GM21619 (cell line): Measurements from ENCODE around the gene FKBP6.
"Not testable (repeated sequence)": the region's sequence is repeated elsewhere in the genome, so short reads cannot be mapped to it uniquely, and the experiment has no call there.

Experiments used
- ATAC-seq: cut with Tn5 transposase; IDR thresholded peaks from one replicate; pipeline ENCODE4 v1.9.1; 2021; ENCODE audit not compliant: unreplicated experiment

FKBP6 gene

DNA sequence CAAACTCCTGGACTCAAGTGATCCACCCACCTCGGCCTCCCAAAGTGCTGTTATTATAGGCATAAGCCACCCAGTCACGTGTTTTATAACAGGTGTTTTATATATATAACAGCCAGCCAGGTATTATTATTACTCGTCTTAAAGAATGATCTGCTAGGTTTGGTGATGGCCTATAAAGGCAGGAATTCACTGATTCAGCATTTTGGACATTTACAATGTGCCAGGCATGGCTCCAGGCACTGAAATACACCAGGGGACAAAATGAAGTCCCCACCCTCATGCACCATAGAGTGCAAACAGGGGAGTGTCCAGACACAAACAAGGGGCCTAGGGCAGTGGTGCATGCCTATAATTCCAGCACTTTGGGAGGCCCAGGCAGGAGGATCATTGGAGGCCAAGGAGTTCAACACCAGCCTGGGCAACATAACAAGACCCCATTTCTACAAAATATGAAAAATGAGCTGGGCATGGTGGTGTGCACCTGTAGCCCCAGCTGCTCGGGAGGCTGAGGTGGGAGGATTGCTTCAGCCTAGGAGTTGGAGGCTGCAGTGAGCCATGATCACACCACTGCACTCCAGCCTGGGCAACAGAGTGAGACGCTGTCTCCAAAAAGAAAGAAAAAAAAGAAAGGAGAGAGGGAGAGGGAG, 4.4 kb upstream of the FKBP6 start:
- ATAC-seq, result not testable (repeated sequence)

DNA sequence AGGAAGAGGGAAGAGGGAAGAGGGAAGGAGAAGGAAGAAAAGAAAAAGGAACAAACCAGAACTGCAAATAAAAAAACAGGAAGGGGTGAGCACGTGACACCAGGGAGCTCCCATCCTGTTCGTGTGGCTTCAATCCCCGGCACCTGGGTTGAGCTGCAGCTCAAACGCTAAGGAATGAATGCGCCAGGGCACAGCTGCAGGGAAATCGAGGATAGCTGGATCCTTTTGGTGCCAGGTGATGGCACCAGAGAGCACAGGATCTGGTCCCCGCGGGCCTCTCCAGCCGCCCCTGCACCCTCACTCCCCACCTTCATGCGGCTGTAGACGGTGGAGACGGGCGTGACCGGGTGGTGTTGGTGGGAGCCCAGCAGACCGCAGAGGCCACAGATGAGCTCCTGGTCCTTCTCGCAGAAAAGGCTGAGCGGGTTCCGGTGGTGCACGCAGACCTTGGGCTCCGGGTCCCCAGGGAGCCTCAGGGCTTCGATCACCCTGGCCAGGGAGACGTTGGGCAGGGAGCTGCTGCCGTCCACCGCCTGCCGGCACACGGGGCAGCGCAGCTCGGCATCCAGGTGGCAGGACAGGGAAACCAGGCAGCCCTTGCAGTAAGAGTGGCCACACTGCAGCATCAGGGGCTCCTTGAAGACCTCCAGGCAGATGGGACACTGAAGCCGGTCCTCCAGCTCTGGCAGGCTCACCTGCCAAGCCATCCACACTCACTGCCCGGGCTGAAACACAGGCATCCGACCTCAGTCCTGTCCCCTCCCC, 3.7 kb upstream of the FKBP6 start:
- not testable (repeated sequence) for ATAC-seq

DNA sequence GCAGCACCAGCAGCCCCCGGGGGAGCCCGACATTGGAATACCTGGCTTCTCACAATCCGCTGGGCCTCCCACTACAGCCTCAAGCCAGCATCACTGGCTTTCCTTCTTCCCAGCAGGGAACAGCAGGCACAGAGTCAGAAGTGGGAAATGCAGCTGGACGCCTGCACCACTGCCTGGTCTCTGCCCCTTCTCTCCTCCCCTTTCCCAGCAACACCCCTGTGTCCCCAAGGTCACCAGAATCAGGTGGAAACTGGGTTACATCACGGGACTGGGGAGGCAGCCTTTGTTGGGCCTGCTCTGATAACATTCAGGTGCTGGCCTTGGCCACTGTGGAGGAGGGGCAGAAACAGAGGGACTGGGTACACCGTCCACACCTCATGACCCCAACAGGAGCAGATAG, 2.5 kb upstream of the FKBP6 start:
- not testable (repeated sequence) for ATAC-seq

DNA sequence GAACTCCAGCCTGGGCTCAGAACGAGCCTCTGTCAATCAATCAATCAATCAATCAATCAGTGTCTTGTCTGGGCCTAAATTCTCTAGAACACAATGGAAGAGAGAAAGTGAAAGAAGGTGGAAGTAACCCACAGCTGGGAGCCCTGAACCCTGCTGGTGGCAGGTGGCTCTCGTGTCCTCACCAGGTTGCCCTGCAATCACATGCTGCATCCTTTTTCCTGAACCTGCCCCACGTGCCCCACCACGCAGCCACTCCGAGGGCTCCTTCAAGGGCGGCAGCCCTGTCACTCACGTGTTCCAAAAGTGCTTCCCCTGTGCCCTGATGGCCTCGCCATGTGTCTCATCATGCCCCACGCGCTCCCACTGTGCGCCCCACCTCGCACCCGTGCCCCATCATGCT, 512 bp upstream of the FKBP6 start:
- ATAC-seq, result not testable (repeated sequence)

DNA sequence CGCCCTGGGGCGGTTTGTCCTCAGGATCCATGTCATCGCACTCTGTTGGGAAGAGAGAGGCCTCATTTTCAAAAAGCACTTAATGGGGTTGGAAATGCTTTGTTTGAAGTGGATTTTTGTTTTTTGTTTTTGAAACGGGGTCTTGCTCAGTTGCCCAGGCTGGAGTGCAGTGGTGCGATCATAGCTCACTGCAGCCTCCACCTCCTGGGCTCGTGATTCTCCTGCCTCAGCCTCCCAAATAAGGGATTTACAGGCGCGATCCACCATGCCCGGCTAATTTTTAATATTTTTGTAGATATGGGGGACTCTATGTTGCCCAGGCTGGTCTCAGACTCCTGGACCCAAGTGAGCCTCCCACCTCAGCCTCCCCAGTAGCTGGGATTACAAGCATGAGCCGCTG, 735 bp downstream of the FKBP6 start:
- no peak for ATAC-seq

DNA sequence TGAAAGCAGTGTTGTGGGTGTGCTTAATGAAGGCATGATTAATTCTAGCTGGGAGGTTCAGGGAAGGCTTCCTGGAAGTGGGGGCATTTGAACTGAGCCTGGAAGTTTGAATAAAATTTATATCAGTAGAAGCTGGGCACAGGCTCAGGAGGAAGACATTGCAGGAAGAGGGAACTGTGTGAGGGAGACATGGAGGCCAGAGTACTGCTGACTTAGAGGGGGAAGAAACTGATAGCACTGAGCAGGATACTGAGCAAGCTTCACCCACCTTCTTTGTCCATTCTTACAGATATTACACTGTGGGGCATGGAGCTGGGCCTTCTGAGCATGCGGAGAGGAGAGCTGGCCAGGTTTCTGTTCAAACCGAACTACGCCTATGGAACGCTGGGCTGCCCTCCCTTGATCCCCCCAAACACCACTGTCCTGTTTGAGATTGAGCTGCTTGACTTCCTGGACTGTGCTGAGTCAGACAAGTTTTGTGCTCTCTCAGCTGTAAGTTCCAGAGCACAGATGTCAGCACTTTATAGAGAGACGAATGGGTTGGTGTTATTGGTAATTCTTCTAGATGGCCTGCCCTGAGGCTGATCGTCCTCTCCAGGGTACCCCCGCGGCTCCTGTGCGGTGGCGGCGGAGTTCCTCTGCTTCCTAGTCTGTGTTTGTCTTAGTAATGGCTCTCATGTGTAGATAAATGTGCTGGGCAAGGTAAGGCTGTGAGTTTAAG, 2.1 kb downstream of the FKBP6 start:
- no peak for ATAC-seq

DNA sequence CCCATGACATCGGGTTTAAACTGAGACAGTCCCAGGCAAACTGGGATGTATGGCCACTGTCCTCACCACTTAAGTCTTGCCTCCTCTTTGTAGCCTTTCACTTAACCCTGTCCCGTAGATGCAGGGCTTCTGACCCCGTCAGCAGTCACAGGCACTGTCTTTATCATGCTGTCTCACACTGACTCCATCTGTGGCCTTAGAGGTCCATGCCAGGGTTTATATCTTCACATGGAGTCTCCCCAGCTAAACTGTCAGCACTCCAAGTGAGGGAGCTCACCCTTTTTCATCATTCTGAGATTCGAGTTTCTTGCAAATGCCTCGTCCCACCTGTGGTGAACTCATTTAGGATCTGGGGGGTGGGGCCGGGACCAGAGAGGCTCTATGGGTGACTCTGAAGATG, 2.8 kb downstream of the FKBP6 start:
- no peak for ATAC-seq

DNA sequence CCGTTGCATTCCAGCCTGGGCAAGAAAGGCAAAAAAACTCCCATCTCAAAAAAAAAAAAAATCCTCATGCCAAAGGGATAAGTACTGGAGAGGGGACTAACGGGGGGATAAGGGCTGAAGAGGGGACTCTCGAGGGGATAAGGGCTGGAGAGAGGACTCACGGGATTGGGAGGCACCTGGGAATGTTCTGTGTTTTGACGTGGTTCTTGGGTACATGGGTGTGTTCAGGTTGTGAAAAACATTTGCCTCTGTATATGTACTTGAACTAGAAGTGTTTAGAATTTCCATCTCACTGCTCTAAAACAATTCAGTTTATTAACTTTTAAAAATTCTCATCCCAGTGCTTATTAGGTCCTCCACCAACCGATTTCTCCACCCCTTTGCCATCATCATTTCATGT, 4.5 kb downstream of the FKBP6 start:
- no peak for ATAC-seq

DNA sequence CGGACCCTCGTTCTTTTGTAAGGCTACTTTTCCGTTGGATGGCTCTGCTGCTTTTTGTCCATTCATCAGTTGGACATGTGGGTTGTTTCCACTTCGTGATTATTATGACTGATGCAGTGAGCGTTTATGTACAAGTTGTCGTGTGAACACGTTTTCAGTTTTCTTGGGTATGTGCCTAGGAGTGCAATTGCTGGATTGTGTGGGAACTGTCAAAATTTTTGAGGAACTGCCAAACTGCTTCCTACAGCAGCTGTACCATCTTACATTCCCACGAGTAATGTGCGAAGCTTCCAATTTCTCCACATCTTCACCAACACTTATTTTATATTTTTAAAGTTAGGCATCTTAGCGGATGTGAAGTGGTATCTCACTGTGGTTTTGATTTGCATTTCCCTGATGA, 10.4 kb downstream of the FKBP6 start:
- no peak for ATAC-seq

DNA sequence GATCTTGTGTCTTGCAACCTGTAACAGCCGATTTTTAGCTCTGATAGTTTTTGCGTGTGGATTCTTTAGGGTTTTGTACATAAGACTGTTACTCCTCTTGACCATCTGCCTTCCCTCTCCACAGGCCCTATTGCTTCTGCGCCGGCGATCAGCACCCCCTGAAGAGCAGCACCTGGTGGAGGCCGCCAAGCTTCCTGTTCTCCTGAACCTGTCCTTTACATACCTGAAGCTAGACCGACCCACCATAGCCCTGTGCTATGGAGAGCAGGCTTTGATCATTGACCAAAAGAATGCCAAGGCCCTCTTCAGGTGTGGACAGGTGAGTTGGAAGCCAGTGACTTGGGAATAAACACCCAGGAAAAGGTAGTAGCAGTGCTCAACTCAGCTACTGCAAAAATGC, 12.6 kb downstream of the FKBP6 start:
- ATAC-seq, result no peak

DNA sequence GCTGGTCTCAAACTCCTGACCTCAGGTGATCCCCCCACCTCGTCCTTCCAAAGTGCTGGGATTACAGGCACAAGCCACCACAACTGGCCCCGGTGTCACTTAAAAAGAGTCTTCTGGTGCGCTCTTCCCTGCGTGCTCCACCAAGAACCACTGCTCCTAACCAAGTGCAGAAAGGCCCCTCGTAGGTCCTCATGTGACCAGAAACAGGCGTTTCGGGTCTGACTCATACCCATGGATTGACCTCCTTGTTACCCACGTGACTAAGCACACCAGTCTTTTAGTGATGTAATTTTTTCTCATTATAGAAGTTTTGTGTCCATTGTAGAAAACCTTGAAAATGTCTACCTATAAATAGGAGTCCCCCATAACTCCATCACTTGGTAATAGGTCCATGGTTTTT, 13.9 kb downstream of the FKBP6 start:
- no peak for ATAC-seq

DNA sequence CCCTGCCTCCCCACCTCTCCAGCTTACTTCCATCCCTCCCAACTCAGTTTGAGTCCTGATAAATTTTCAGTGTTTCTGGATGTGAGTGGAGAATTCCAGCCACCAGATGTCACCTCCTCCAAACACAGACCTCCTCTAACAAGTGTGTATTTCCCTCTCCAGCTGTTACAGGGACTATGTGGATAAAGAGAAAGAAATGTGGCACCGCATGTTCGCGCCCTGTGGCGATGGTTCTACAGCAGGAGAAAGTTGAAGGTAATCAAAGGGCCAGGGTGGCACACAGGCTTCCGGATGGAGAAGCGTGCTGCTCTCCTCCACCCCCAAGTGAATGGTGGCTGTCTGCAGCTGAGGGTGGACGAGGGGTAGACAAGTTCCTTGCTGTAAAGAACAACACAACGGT, 14.7 kb downstream of the FKBP6 start:
- ATAC-seq, result no peak

DNA sequence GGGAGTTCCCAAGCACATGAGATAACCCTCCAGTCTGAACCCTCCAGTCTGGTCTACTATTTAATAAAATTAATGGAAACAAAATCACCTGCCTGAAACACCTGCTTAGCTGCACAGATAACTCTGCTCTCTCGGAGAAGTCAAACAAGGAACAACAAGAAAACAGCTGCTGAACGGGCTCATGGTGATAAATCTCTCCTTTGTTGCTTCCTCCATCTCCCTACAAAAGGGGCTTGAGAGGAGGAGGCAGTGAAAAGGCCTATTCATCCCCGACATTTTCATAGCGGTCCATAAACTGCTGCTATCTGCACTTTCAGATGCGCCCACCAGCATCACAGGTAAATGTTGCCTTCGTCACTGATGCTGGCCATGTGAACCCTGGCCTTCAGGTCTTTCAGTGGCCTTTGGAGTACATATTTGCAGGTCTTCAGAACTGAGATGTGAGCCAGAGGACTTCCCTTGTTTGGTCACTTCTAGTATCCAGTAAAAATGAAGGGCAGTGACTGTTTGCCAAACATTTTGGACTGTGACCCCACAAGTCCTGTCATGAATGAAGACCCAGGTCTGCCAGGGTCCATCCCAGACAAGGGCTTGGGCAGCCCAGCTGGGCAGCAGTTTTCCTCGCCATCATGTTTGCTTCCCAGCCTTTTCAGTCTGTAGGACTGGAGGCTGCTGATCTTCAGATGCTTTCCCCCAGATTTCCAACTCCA, 15.9 kb downstream of the FKBP6 start:
- no peak for ATAC-seq

DNA sequence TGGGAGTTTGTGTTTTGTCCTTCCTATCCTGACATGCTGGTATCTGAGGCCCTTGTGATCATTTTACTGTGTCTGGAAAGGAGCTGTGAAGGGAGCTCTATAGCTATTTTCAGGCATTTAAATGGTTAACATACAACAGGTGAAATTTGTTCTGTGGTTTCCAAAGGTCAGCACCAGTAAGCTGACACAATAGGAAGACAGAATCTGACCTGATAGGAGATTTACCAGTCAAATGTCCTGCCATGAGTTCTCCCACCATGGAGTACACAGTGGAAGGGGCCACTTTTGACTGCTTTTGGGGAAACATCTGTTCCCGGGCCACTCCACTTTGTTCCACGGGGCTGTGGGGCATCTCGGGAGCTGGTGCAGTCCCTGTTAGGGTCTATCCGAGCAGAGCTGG, 17.6 kb downstream of the FKBP6 start:
- no peak for ATAC-seq

DNA sequence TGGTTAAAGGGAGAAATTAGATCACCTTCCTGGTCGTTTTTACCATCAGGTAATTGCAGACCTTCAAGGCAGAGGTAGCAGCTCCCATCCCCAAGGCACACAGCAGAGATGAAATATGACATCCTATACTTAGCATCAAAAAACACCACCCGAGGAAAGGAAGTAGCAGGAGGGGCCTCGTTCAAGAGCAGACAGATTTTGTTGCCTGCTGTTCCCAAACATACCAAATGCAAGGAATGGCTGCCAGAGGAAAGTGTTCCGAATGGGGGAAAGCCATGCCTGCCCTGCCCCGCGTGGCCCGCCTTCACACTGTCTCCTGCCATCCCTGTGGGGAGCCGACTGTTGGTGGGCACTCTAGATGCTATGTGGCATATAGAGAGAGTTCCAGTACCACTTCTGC, 18.0 kb downstream of the FKBP6 start:
- ATAC-seq, result no peak

DNA sequence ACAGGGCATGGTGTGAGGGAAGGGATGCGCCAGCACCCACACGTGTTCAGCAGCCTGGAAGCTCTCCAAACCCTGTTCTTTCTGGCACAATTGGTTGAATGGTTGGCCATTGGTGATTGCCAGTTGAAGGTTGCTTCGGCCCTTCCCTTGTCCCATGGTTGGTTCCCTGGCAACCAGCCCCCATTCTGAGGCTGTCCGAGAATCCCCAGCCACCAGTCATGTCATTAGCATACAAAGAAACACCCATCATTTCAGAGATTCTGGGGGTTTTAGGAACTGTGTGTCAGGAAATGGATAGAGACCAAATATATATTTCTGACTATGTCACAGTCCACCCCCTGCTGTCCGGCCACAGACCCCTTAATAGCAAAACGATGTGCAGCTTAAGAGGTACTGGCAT, 21.8 kb downstream of the FKBP6 start:
- no peak for ATAC-seq

DNA sequence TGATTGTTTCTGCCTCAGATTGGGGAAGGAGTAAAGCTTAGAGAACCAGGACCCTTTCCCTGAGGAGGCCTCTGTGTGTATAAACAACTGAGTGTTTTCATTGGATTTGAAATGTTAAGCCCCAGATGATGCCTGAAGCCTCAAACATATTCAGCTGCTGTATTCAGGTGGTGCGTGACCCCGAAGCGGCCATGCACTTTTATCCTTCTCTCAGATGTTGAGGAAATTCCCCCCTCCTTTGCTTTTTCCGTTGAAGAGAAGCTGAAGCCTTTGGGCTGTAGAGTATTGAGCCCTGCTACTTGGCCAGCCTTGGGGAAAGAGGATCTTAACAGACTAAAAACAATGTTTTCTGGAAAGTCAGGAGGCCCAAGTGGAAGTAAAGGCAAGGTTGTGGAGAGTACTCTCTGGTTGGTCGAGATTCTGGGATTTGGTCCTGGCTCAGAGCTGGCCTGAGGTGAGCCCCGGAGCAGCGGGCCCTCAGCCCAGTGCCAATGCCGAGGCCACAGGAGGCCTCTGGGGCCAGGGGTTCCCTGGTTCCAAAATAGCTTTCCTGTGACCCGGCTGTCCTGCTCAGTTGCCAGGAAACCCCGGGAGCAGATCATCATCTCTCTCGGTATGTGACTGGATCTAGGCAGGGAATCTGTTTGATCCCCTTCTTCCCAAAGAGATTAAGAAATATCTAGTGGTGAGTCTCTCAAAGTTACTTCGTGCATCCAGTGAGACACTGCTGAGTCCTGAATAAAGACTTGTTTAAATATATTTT, 22.5 kb downstream of the FKBP6 start:
- ATAC-seq, result no peak

DNA sequence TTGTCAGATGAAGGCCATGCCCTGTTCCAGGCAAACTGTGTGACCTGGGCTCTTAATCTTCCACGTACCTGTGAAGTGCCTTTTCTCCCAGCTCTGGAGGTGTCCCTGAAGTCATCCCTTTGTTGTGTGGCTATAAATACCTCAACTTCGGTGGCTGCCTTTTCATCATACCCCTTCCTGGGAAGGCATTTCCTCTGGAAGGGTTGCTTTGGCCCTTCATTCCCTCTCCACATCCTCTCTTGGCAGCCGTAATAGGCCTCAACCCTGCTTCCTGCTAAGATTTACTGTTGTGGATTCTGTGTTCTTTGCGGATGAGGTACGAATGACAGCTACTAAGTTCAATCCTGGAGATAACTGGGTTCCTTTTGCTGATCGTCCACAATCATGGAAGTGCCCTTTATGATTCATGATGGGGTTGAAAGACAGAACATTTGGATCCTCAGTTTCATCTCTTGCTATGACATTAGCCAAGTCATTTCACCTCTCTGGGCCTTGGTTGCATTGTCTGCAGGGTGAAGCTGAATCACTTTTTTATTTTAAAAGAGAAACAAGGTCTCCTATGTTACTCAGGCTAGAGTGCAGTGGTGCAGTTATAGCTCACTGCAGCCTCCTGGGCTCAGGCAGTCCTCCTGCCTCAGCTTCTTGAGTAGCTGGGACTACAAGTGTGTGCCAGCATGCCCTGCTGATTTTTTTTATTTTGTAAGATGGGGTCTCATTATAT, 23.6 kb downstream of the FKBP6 start:
- no peak for ATAC-seq

DNA sequence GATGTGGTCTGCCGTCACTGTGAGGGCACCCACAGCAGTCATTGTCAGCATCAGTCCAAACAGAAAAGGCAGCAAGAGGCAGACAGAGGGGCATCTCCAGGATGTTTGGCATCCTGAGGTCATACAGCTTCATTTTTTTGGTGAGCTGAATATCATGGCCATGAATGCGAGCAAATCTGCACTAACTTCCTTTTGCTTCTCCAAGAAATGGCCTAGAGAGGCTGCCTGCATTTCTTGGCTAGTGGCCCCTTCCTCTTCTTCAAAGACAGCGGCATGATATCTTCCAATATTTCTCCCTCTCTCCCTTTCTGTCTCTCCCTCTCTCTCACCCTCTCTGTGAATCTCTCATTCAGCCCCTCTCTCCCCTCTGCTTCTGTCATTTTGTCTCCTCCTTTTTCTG, 24.8 kb downstream of the FKBP6 start:
- ATAC-seq, result no peak

DNA sequence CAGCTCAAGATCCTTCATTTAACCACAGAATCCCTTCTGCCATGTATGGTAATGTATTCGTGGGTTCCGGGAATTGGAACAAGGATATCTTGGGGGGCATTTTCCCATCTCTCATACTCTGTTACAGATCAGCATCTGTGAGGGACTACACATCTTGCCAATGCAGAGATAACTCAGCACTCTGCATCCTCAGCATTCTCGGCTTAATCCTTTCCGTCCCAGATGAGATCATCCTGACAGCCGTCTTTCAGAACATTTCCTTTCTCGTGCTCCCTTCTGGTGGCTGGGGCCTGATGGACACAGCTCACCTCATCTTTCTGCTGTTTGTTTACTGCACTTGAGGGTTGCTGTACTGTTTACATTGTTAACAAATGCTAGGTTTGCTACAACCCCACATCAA, 25.3 kb downstream of the FKBP6 start:
- no peak for ATAC-seq
